H1 (cell line): ENCODE results near the gene IGF1. TPM values are rescaled to one million over a fixed set of nuclear protein-coding genes. Genes with fewer than 3 reads are reported as not detected.

Experiments
- CTCF ChIA-PET: fragments of 300-600 bp; sonication (Branson Sonifier 250); formaldehyde crosslinking; loops from one replicate; lab custom pipeline; 2021; ENCODE audit not compliant: partially characterized antibody; lab: Charles Lee
- POLR2A ChIA-PET: fragments of 300-600 bp; sonication (Branson Sonifier 250); formaldehyde crosslinking; loops from one replicate; lab custom pipeline; 2021; ENCODE audit warnings: inconsistent platforms; ENCODE audit not compliant: partially characterized antibody; lab: Charles Lee
- DNase-seq, 2 experiments: peaks; one replicate each; pipeline versions ENCODE4 v3.0.0 to v3.0.0-alpha.2; 2010 to 2022; ENCODE audit warnings: low spot score in 2 of 2, low read depth in 1 of 2, mixed read lengths in 1 of 2
- FAIRE-seq: peaks from 2 replicates; lab custom pipeline; 2011; peaks lifted over from hg19 to GRCh38; lab: Jason Lieb, UNC
- H2AFZ ChIP-seq: 2 replicates; pipeline ENCODE4 v1.8.1; 2012; ENCODE audit warnings: low read length, inconsistent platforms
- H2AK5ac ChIP-seq: 2 replicates; pipeline ENCODE4 v1.6.1; 2013; ENCODE audit warnings: low read depth, low read length
- H2BK120ac ChIP-seq: replicated peaks from 2 replicates; pipeline ENCODE3; 2013; ENCODE audit warnings: low read depth, low read length, inconsistent platforms
- H2BK12ac ChIP-seq: 2 replicates; pipeline ENCODE4 v1.6.1; 2013; ENCODE audit warnings: low read depth, low read length
- H2BK15ac ChIP-seq: 2 replicates; pipeline ENCODE4 v1.6.1; 2013; ENCODE audit warnings: low read length
- H2BK20ac ChIP-seq: 2 replicates; pipeline ENCODE4 v1.6.1; 2013; ENCODE audit warnings: low read length
- H2BK5ac ChIP-seq: 2 replicates; pipeline ENCODE4 v1.6.1; 2013; ENCODE audit warnings: low read depth, low read length
- H3K14ac ChIP-seq: 2 replicates; pipeline ENCODE4 v1.6.1; 2013; ENCODE audit warnings: inconsistent platforms; ENCODE audit not compliant: insufficient read length
- H3K18ac ChIP-seq: 2 replicates; pipeline ENCODE4 v1.6.1; 2013; ENCODE audit warnings: low read length; ENCODE audit errors: extremely low read depth
- H3K23ac ChIP-seq: 2 replicates; pipeline ENCODE4 v1.6.1; 2013; ENCODE audit warnings: inconsistent platforms; ENCODE audit not compliant: insufficient read length
- H3K23me2 ChIP-seq: 2 replicates; pipeline ENCODE4 v1.6.1; 2013; ENCODE audit warnings: low read depth, low read length
- H3K27ac ChIP-seq: 2 replicates; pipeline ENCODE4 v1.6.1; 2011; ENCODE audit warnings: low read depth, low read length, inconsistent platforms
- H3K27me3 ChIP-seq, 4 experiments: replicated peaks in 1 of 4; 1 replicate in 1 of 4; 2 replicates in 3 of 4; pipeline versions ENCODE4 v1.6.1 to v1.8.1; 2011 to 2013; ENCODE audit warnings: low read length in 3 of 4, mild to moderate bottlenecking in 3 of 4, inconsistent platforms in 2 of 4, mixed read lengths in 2 of 4, moderate library complexity in 1 of 4; ENCODE audit not compliant: control insufficient read depth in 3 of 4, insufficient read depth in 3 of 4; ENCODE audit errors: extremely low read depth in 1 of 4
- H3K36me3 ChIP-seq, 4 experiments: 2 replicates each; pipeline versions ENCODE4 v1.6.1 to v1.8.1; 2011 to 2013; ENCODE audit warnings: mild to moderate bottlenecking in 4 of 4, low read length in 3 of 4, moderate library complexity in 2 of 4, control low read depth in 1 of 4, inconsistent platforms in 1 of 4; ENCODE audit not compliant: insufficient read depth in 4 of 4, control insufficient read depth in 2 of 4
- H3K4ac ChIP-seq: replicated peaks from 2 replicates; pipeline ENCODE3; 2013; ENCODE audit warnings: low read length, low read depth, mixed read lengths, inconsistent platforms; ENCODE audit not compliant: insufficient read length
- H3K4me1 ChIP-seq, 4 experiments: replicated peaks in 1 of 4; 1 replicate in 1 of 4; 2 replicates in 3 of 4; pipeline versions ENCODE4 v1.6.1 to v1.8.1; 2011 to 2013; ENCODE audit warnings: low read length in 3 of 4, inconsistent platforms in 2 of 4, mixed read lengths in 1 of 4; ENCODE audit not compliant: insufficient read depth in 4 of 4, control insufficient read depth in 3 of 4
- H3K4me2 ChIP-seq, 2 experiments: 2 replicates each; pipeline versions ENCODE4 v1.6.1 to v1.8.1; 2011 to 2013; ENCODE audit warnings: low read depth in 2 of 2, low read length in 2 of 2, control low read depth in 1 of 2, inconsistent platforms in 1 of 2, mild to moderate bottlenecking in 1 of 2; ENCODE audit not compliant: insufficient read depth in 1 of 2
- H3K4me3 ChIP-seq, 4 experiments: fragments of 200-600, 300-600 bp in 1 of 4; sonication (generic), shearing (Covaris generic), sonication (Bioruptor Twin) in 1 of 4; 2 replicates each; pipeline versions ENCODE4 v1.5.1 to v1.8.1; 2011 to 2016; ENCODE audit warnings: low read length in 4 of 4, low read depth in 3 of 4, control low read depth in 2 of 4, inconsistent platforms in 2 of 4, mild to moderate bottlenecking in 2 of 4, mixed read lengths in 1 of 4, moderate library complexity in 1 of 4; ENCODE audit not compliant: insufficient read depth in 2 of 4; ENCODE audit errors: extremely low read depth in 1 of 4
- H3K56ac ChIP-seq: replicated peaks from 2 replicates; pipeline ENCODE3; 2013; ENCODE audit warnings: low read depth, mild to moderate bottlenecking, mixed read lengths, low read length, inconsistent platforms; ENCODE audit not compliant: insufficient read length
- H3K79me1 ChIP-seq: 2 replicates; pipeline ENCODE4 v1.6.1; 2013; ENCODE audit warnings: low read depth, low read length, control low read depth
- H3K79me2 ChIP-seq, 2 experiments: 2 replicates each; pipeline versions ENCODE4 v1.6.1 to v1.8.1; 2012 to 2013; ENCODE audit warnings: low read length in 2 of 2, mild to moderate bottlenecking in 2 of 2, inconsistent platforms in 1 of 2; ENCODE audit not compliant: insufficient read depth in 2 of 2, control insufficient read depth in 1 of 2
- H3K9ac ChIP-seq, 4 experiments: replicated peaks in 1 of 4; 1 replicate in 1 of 4; 2 replicates in 3 of 4; pipeline versions ENCODE4 v1.6.1 to v1.8.1; 2011 to 2013; ENCODE audit warnings: low read depth in 3 of 4, low read length in 3 of 4, control low read depth in 2 of 4, mild to moderate bottlenecking in 2 of 4, moderate library complexity in 2 of 4, inconsistent platforms in 1 of 4; ENCODE audit errors: extremely low read depth in 1 of 4
- H3K9me3 ChIP-seq, 2 experiments: 2 replicates each; pipeline versions ENCODE4 v1.6.1 to v1.8.1; 2012 to 2013; ENCODE audit warnings: mild to moderate bottlenecking in 2 of 2, moderate library complexity in 2 of 2, control low read depth in 1 of 2, inconsistent platforms in 1 of 2, low read depth in 1 of 2, low read length in 1 of 2, mixed read lengths in 1 of 2; ENCODE audit not compliant: insufficient read depth in 2 of 2
- H4K20me1 ChIP-seq, 2 experiments: replicated peaks in 1 of 2; 2 replicates each; pipeline versions ENCODE3 to v1.8.1; 2011 to 2013; ENCODE audit warnings: inconsistent platforms in 2 of 2, low read length in 2 of 2, mild to moderate bottlenecking in 1 of 2; ENCODE audit not compliant: insufficient read depth in 2 of 2, control insufficient read depth in 1 of 2
- H4K5ac ChIP-seq: 2 replicates; pipeline ENCODE4 v1.6.1; 2013; ENCODE audit warnings: low read length, low read depth, mixed read lengths, inconsistent platforms; ENCODE audit not compliant: insufficient read length
- H4K8ac ChIP-seq: 2 replicates; pipeline ENCODE4 v1.8.0; 2013; ENCODE audit warnings: mild to moderate bottlenecking, moderate library complexity, low read length, inconsistent platforms; ENCODE audit not compliant: insufficient read depth; ENCODE audit errors: extremely low read depth
- H4K91ac ChIP-seq: replicated peaks from 2 replicates; pipeline ENCODE3; 2013; ENCODE audit warnings: low read length, mixed read lengths, inconsistent platforms; ENCODE audit not compliant: insufficient read length
- BACH1 ChIP-seq: IDR thresholded peaks from 2 replicates; pipeline ENCODE4 v1.6.1; 2012; ENCODE audit warnings: low read length, improper control_type of control experiment
- GTF2F1 ChIP-seq: IDR thresholded peaks from 2 replicates; pipeline ENCODE4 v1.6.1; 2012; ENCODE audit warnings: low read depth, low read length, improper control_type of control experiment, borderline replicate concordance
- JUN ChIP-seq: IDR thresholded peaks from 2 replicates; pipeline ENCODE4 v1.6.1; 2011; ENCODE audit warnings: low read depth, mild to moderate bottlenecking, improper control_type of control experiment, low read length
- RNF2 ChIP-seq: fragments of 200-900, 300-1000 bp; sonication (generic); IDR thresholded peaks from 2 replicates; pipeline ENCODE4 v1.7.1; 2016; ENCODE audit warnings: borderline replicate concordance, low read depth, mild to moderate bottlenecking, antibody characterized with exemption, low read length; ENCODE audit not compliant: poor library complexity, severe bottlenecking; ENCODE audit errors: missing control alignments
- SIRT6 ChIP-seq: IDR thresholded peaks from one replicate; pipeline ENCODE4 v1.7.1; 2012; ENCODE audit warnings: low read length, inconsistent platforms
- TCF12 ChIP-seq: IDR thresholded peaks from 2 replicates; pipeline ENCODE4 v1.6.1; 2011; ENCODE audit warnings: low read depth, mild to moderate bottlenecking, low read length
- whole genome bisulfite sequencing, 2 experiments: shearing (Covaris generic) in 1 of 2; methylation state at CpG; one replicate each; pipeline versions ENCODE4 v1.1.6 to v1.1.7; 2013 to 2015; ENCODE audit warnings: low lambda C conversion rate in 2 of 2, mixed read lengths in 2 of 2, inconsistent platforms in 1 of 2, low coverage in 1 of 2, missing lambda C conversion rate in 1 of 2; ENCODE audit not compliant: insufficient replicate concordance in 2 of 2, insufficient coverage in 1 of 2, insufficient read length in 1 of 2; ENCODE audit errors: extremely low coverage in 1 of 2, missing lambda C conversion rate in 1 of 2; 5-methylcytosine and 5-hydroxymethylcytosine counted together
- polyA plus RNA-seq, 7 experiments: library from polyadenylated mRNA; depleted of rRNA in 3 of 7; stranded (reverse) in 5 of 7; unstranded in 2 of 7; fragments of >200 nt in 5 of 7; fragments of 200-250 nt in 2 of 7; gene quantifications; 1 replicate in 5 of 7; 2 replicates in 1 of 7; 4 replicates in 1 of 7; pipeline versions ENCODE4 v1.2.1 to v1.2.3, GENCODE V29; 2011 to 2013; ENCODE audit warnings: missing spikeins in 2 of 7, mixed read lengths in 2 of 7
- total RNA-seq: library from RNA; stranded (reverse); fragmentation: NEBNext Ultra II Directional; extraction: Animal tissue kit (Norgen Biotek cat#: 25700); gene quantifications from 2 replicates; pipeline ENCODE4 v1.2.1, GENCODE V29; 2021

IGF1 gene
- total and polyA plus RNA-seq, 2 of the 8 experiments (the other 6 are each of a cell fraction or from before 2014, with no cell fraction given), result not detected

GRCh38 chr12:102483466-102483865 is 3.1 kb upstream of the IGF1 start:
- Histone ChIP-seq H3K56ac (no peak overlapping the region), H3K27ac (no peak overlapping the region), H3K18ac (no peak overlapping the region), H3K9me3 (no peaks in the 10 kb centered on the region), H3K23me2 (no peaks in the 10 kb centered on the region), H3K14ac (no peak overlapping the region), H3K4me3 (no peak overlapping the region), H2BK20ac (no peak overlapping the region), H2BK12ac (no peak overlapping the region), H4K91ac (no peak overlapping the region), H2BK15ac (no peak overlapping the region), H2AFZ (no peak overlapping the region), H3K23ac (no peak overlapping the region), H3K79me1 (no peaks in the 10 kb centered on the region), H3K4me2 (no peak overlapping the region), H4K20me1 (no peaks in the 10 kb centered on the region), H4K8ac (no peak overlapping the region), H2BK5ac (no peak overlapping the region), H3K9ac (no peak overlapping the region), H3K4ac (no peak overlapping the region), H3K79me2 (no peaks in the 10 kb centered on the region), H2AK5ac (no peak overlapping the region), H2BK120ac (no peak overlapping the region), H3K27me3 (no peaks in the 10 kb centered on the region), H3K4me1 (peaks cover 5 to 8% (median 7%) of the 10 kb centered on the region in 4 experiments; a peak in 5 of 7 replicates), H4K5ac (no peak overlapping the region), H3K36me3 (no peaks in the 10 kb centered on the region)
- TF ChIP-seq GTF2F1 (no peak), RNF2 (no peak), BACH1 (no peak), JUN (no peak), TCF12 (no peak), SIRT6 (no peak)
- ChIA-PET POLR2A (no interaction called here), CTCF (interaction anchor here (0.7 to 3.8 kb wide), 27 partner anchors 12 to 927 kb away, joined by 3 to 24 read pairs (median 4); no protein-coding TSS in a partner anchor)
- 89% methylated on average over 2 of the region's 2 CpGs; no CpG with 5 or more reads in 1 of the 2 experiments for WGBS, 2 experiments
- FAIRE-seq (no peak), DNase-seq (no peak)
